ENCODE measurements around the gene PHPT1.
"Not testable (repeated sequence)": the region's sequence is repeated elsewhere in the genome, so short reads cannot be mapped to it uniquely, and the experiment has no call there.

PHPT1 gene

DNA sequence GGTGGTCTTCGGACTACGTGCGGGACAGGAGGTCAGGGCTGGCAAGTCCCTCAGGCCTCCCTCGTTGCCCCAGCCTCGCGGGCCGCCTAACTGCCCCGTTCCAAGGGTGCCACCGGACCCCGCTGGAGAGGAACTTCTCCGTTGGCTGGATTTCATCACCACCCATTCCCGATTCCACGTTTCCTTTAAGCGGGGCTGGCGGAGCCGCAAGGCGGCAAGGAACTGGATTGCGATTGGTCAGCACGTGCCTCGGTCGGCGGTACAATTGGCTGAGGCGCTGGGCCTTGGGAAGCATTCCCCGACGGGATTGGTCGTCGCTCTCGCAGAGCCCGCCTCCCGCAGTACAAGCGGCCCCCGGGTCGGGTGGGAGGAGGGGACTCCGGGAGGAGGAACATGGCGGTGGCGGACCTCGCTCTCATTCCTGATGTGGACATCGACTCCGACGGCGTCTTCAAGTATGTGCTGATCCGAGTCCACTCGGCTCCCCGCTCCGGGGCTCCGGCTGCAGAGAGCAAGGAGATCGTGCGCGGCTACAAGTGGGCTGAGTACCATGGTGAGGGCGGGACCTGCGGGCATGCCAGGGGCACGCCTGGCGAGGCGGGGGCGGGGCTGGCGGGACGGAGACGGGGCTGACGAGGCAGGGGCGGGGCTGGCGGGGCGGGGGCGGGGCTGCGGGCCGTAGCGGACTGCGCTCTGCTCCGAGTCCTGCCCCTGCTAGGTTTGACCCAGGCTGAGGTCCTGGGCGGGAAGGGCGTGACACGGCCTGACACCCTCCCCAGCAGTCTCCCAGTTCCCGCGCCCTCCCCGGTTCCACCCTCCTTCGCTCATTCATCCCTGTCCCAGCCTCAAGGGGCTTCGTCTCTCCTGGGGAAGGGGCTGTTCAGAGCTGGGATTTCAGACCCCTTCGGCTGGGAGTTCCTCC lies at the start of gene PHPT1:
Gene PHPT1, plus strand, starts transcription at position 372 of the 922 bp plus-strand sequence. Its CDS starts 22 bp downstream, at position 394.
- DNase-seq (ENCODE audit: low spot score), result peak; percentile 98

DNA sequence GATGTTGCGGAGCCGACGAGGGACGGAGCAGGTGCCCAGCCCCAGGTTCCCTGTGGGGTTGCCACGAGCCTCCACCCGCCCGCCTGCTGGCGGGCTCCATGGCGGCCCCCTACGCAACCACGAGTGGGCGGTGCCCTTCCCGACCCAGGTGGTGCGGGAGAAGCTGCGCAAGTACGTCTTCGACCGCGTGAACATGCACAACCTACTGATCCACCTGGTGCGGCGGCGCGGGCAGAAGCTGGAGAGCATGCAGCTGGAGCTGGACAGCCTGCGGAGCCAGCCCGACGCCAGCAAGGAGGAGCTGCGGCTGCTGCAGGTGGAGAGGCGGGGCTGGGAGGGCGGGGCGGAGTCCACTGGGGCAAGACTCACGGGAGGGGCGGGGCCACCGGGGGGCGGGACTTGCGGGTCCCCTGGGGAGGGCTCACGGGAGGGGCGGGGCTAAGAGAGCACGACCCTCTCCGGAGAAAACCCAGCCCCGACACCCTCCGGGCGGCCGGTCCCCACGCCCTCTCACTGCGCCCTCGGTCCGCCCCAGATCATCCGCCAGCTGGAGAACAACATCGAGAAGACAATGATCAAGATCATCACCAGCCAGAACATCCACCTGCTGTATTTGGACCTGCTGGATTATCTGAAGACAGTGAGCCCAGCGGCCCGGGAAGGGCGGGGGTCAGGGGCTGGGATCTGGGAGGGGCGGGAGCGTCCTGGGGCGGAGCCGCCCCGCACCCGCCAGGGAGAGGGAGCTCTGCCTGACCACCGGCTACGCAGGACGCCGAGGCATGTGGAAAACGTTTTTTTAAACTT lies 49.2 kb upstream of the PHPT1 start:
- peak; percentile 87 for DNase-seq (ENCODE audit: low spot score)

- DNase-seq (ENCODE audit: low spot score), result no peak
Observed at GRCh38 chr9:136802321-136802720, 46.9 kb upstream of the PHPT1 start.

DNA sequence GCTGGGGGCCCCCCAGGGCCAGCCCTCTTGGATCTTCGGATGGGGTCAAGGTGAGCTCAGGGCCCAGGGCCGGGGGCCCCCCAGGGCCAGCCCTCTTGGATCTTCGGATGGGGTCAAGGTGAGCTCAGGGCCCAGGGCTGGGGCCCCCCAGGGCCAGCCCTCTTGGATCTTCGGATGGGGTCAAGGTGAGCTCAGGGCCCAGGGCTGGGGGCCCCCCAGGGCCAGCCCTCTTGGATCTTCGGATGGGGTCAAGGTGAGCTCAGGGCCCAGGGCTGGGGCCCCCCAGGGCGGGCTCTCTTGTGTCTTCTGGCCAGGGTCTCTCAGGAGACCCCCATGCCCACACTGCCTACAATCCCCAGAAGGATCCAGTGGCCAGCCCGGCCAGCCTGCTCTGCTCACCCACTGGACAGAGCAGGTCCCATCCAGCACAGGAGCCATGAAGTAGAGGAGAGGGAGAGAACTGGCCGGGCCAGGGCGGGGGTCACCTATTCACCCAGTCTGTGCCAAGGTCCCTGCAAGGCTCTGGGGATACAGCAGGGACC lies 46.1 kb upstream of the PHPT1 start:
- DNase-seq (ENCODE audit: low spot score), result not testable (repeated sequence)

DNA sequence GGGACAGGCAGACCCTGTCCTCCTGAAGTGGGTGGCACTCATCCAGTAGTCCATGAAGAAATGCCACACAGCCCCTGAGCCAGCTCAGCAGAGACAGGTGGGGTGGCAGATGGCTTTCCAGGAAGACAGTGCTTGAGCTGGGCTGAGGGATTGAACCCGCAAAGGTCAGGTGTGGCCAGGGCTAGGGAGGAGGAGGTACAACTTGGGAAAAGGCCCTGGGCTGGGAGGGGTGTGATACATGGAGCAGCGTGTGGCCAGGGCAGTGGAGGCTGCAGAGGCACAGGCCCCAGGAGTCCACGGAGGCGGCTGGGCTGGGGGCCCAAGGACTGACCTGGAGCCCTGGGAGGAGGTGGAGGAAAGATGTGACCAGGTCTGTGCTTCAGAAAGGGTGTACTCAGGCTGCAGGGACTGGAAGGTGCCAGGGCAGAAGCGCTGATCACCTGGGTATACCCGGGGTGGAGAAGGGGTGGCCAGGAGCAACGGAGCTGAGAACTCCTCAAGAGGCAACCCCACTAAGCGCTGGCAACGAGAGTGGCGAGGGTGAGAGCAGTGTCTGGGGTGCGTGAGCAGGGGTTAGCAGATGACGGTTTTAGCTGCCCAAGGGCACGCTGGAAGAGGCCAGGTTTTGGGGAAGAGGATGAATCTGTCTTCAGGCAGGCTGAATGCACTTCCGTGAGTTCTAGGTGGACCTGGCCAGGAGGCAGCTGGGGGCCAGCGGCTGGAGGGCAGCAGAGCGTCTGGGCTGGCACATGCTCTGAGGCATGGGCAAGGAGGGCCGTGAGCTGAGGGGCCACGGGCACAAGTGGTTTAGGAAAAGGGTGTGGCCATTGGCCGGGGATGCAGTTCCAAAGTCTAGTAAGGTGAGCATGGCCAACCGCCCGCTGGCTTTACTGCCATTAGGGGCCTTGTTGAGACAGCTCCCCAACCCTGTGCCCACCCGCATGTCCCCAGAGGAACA lies 45.4 kb upstream of the PHPT1 start:
- no peak for DNase-seq (ENCODE audit: low spot score)

DNA sequence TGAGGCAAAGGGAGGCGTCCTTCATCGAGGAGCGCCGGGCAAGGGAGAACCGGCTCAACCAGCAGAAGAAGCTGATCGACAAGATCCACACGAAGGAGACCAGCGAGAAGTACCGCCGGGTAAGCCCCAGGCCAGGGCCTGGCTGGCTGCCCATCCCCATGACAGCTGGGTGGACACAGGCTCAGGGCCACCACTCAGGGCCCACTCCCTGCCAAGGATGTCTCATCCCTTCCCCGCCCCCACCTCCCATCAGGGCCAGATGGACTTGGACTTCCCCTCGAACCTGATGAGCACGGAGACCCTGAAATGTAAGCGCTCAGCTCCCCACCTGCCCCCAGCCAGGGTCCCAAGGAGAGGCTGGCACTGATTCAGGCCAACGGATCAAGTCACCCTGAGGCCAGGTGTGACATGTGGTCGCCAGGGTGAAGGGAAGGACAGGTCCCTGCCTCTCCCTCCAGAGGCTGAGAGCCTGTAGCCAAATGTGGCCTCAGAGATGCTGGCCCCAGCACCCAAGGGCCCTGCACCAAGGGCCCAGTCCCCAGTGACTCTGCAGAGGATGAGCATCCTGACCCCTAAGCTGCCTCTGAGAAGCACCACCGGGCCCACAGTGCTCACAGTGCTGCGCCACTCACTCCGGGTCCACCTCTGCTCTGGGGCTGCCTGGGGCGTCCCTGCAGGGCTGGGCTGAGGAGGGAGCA lies 44.6 kb upstream of the PHPT1 start:
- no peak for DNase-seq (ENCODE audit: low spot score)

DNA sequence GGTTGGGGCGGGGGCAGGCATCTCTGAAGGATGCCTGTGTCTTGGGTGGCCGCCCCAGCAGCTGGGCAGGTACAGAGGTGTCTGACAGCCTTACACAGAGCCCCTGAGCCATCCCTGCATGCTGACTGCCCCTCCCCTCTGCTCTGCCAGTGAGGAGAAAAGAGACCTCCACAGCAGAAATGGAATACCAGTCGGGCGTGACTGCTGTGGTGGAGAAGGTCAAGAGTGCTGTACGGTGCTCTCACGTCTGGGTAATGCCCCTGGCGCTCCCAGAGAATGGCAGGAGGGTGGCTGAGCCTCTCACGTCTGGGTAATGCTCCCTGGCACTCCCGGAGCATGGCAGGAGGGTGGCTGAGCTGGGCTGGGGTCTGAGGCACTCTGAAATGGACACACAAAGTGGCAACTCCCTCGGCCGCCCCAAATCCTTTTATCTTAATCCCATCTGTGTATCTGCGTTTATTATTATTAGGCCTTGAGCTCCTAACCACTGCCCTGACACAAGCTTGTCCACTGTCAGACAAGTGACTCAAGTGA lies 43.9 kb upstream of the PHPT1 start:
- DNase-seq (ENCODE audit: low spot score), result no peak

- no peak for DNase-seq (ENCODE audit: low spot score)
Observed at GRCh38 chr9:136806067-136806466, 43.1 kb upstream of the PHPT1 start.

DNA sequence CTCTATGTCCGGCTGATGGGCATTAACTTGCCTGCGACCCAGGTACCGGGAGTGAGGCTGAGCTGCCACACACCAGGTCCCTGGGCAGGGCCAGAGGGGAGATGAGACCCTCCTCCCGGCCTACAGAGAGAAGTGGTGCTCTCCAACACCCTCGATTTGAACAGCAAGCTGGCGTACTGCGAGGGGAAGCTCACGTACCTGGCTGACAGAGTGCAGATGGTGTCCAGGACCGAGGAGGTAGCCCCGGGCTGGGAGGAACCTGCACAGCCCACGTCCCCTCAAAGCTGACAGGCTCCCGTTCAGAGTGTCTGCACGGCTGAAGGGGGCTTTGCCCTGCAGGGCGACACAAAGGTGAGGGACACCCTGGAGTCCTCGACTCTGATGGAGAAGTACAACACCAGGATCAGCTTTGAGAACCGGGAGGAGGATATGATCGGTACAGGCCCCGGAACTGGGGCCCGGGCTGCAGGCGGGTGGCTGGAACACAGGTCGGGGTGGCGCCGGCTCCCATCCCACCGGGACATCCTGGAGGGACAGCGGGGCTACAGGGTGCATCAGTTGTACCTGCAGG lies 42.5 kb upstream of the PHPT1 start:
- no peak for DNase-seq (ENCODE audit: low spot score)

DNA sequence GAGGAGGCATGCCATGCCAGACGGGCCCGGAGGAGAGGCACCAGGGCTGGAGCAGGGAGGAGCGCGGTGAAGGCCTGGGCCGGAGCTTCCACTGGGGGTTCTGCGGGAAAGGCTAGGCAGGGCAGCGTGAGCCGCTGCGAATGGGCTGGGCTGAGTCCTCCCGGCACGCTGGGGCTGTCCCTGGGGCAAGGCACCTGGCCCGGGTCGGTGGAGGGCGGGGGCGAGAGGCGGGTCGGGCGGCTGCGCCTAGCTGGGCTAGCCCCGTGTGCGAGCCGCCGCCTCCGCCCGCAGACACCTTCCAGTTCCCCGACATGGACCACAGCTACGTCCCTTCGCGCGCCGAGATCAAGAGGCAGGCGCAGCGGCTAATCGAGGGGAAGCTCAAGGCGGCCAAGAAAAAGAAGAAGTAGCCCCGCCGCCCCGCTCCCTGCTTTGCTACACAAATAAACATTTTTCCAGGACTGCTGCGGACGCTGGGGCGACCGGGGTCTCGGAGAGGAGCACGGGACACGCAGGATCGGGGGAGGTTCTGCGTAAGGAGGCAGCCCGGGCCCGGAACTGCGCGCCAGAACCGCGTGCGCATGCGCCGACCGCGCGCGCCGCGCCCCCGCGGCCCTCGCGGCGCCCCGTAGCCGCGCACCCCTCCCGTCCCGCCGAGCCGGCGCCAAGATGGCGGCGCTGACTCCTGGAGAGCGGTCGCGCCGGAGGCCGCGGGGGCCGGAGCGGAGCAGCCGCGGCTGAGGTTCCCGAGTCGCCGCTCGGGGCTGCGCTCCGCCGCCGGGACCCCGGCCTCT lies 41.7 kb upstream of the PHPT1 start, which contains the start of gene RABL6:
Gene RABL6, plus strand, starts transcription at position 668 of the 794 bp plus-strand sequence. CDS start 249 bp downstream, outside the sequence.
- DNase-seq (ENCODE audit: low spot score), result peak; percentile 79

- DNase-seq (ENCODE audit: low spot score), result peak; percentile 46
Observed at GRCh38 chr9:136808075-136808805, 41.0 kb upstream of the PHPT1 start.

DNA sequence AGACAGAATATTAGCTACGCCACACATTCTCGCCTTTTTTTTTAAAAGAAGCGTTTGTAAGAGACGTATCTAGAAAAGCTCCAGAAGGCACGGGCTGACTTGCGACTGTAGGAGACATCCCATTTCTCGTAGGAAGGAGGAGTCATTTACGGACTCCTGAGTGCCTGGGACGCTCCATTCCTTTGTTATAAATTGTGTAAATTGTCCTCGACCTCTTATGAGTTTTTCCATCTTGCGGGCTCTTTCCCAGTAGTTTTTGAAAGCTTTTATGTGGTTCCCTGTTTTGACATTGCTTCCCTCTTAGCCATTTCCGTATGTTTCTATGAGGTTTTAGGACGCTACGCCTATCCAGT lies 40.4 kb upstream of the PHPT1 start:
- no peak for DNase-seq (ENCODE audit: low spot score)

DNA sequence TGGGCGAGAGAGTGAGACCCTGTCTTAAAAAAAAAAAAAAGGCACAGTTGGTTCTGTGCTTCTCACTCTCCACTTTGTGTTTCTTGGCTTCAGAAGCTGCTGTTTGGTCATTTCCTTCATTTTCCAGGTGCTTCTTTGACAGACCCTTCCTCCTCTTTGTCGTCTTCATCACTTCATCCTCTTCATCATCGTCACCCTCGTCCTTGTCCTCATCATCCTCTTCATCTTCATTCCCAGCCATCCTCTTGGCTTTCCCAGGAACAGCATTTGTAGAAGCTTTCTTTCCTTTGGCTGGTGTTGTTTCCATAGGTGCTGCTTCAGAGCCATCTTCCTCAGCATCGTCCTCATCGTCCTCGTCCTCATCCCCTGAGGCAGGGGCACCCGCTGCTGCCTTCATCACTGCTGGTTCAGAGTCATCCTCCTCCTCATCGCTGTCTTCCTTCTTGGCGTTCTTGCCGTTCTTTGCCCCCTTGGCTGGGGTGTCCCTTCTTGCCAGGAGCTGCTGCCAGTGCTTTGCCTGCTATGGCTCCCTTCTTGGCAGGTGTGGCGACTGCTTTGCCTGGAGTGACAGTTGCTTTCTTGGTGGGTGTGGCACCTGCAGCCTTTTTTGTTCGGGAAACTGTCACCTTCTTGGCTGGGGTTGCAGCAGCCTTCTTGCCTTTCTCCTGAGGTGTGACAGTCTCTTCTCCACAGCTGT lies 34.3 kb upstream of the PHPT1 start:
- no peak for DNase-seq (ENCODE audit: low spot score)

DNA sequence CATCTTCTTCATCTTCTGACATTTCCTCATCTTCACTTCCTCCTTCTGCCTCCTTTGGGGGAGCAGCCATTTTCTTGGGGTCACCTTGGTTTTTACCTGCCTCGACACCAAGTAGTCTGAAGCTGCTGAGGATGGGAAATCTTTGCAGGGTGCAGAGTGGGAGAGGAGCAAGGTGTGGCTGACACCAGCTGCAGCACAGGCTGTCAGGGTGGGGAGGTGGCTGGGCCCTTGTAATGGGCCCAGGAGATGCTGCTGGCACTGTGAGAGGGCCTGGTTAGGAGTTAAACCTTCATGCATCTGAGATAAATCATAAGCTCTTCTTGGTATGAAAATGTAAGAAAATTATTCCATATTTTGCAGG lies 33.8 kb upstream of the PHPT1 start:
- no peak for DNase-seq (ENCODE audit: low spot score)

DNA sequence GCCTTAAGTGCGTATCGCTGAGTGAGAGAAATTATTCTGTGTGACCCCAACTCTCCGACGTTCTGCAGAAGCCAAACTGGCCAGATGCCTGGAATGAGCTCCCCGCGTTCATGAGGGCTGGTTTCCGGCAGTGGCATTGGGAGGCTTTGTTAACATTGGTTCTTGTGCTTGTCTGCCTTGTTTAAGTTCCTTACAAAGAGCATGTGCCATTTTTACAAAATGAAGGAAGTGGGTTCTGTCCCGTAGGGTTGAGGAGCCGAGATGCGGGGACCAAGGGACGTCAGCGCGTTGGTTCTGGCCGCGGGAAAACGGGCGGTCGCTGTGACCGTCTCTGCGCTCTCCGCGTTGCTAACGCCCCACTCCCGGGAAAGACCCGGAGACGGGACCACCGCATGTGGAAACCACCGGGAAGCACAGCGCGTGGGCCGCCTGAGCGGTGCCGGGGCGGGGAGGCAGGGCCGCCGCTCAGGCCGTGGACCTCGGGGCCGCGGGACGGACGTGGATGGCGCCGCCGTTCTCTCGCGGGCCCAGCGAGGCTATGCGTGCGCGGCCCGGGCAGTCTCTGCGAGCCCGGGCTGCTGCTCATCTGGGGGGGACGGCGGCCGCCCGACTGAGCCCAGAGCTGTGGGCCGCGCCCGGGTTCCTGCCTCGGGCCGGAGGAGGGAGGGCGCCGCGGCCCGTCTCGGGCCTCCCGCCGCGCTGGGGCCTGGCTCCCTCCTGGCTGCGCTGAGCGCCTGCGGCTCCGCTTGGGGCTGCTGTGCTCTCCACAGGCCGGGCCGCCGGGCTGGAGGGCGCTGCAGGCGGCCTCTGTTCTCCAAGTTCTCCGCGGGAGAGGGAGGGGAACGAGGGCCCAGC lies 28.0 kb upstream of the PHPT1 start:
- DNase-seq (ENCODE audit: low spot score), result no peak

DNA sequence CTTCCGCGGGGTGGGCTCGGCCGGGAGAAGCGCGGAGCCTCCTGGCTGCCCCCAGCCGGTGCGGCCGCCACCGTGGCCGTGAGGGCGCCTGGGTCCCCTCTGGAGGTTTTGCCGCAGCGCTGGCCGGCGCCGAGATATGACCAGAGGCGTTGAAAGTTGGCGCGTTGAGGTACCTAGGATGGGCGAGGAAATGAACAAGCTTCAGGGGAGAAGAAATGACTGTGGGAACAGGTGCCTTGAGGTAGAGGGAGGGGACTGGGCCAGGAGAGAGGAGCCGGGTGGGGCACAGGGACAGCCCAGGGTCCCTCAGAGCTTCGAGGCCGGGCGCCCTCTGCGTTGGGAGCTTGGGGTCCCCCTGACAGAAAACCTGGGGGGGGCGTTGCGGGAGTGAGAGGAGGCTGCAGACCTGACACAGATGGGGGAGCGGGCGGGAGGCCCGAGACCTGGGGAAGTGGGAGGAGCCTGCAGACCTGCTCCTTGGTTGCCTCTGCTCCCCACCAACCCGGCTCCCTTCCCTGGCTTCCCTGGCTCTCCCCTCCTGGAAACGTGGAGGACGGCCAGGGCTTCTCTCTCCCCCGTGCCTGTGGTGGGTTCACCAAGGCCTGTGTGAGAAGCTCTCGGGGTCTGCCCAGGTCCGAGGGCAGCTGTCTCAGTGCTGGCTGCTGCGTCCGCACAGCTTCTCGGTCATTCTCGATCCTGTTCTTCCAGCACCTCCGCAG lies 27.2 kb upstream of the PHPT1 start:
- no peak for DNase-seq (ENCODE audit: low spot score)

Data from CD4-positive, alpha-beta T cell treated with Interleukin-15 for 4 hours (primary cell).